Measurements from ENCODE around the gene ZNF598. TPM values are rescaled to one million over a fixed set of nuclear protein-coding genes. Genes with fewer than 3 reads are reported as not detected.

The ZNF598 gene
- total and polyA plus RNA-seq, 2 of the 13 experiments (the other 11 are each of a cell fraction or from before 2014, with no cell fraction given) = 13.5 to 14.2 TPM

- TF ChIP-seq JUN (CRISPR knock-in tag; IDR thresholded peaks at IDR 0.05) (no peak; the same call in 1 of the 2 replicates), PHF21A (CRISPR knock-in tag; IDR thresholded peaks at IDR 0.05) (peak; percentile 55), HNF1B (CRISPR knock-in tag; IDR thresholded peaks at IDR 0.05) (no peak), GZF1 (CRISPR knock-in tag; IDR thresholded peaks at IDR 0.05) (no peak), ZBTB40 (IDR thresholded peaks at IDR 0.05) (no peak), ZBTB40 (CRISPR knock-in tag; IDR thresholded peaks at IDR 0.05) (peak; percentile 19), ATF2 (CRISPR knock-in tag; IDR thresholded peaks at IDR 0.05) (peak; percentile 15; the same call in 1 of the 2 replicates), GMEB2 (CRISPR knock-in tag; IDR thresholded peaks at IDR 0.05; ENCODE audit: low read depth) (no peak), ZNF333 (CRISPR knock-in tag; IDR thresholded peaks at IDR 0.05; ENCODE audit: borderline replicate concordance) (no peak), CEBPB (IDR thresholded peaks at IDR 0.05; ENCODE audit: borderline replicate concordance, low read depth, low read length) (no peak), DPF2 (CRISPR knock-in tag; IDR thresholded peaks at IDR 0.05; ENCODE audit: borderline replicate concordance, low read depth) (no peak), FIP1L1 (IDR thresholded peaks at IDR 0.05; ENCODE audit: borderline replicate concordance, insufficient read depth, low read depth, low read length) (no peak), SIN3A (IDR thresholded peaks at IDR 0.05; ENCODE audit: borderline replicate concordance, low read depth, low read length) (peak; percentile 39; the same call in 1 of the 2 replicates), ZNF557 (CRISPR knock-in tag; IDR thresholded peaks at IDR 0.05) (no peak), TGIF2 (CRISPR knock-in tag; IDR thresholded peaks at IDR 0.05) (peak; percentile 67; the same call in 1 of the 2 replicates)
Measured at GRCh38 chr16:2009791-2010510, at the start of gene ZNF598 (continued).

Measured in HepG2 (cell line).